ENCODE measurements around the gene DHX15. TPM values are rescaled to one million over a fixed set of nuclear protein-coding genes. Genes with fewer than 3 reads are reported as not detected.

DHX15 gene
- total and polyA plus RNA-seq, 2 of the 13 experiments (the other 11 are each of a cell fraction or from before 2014, with no cell fraction given) = 92.9 to 165 TPM

- TF ChIP-seq, protein P1, sequence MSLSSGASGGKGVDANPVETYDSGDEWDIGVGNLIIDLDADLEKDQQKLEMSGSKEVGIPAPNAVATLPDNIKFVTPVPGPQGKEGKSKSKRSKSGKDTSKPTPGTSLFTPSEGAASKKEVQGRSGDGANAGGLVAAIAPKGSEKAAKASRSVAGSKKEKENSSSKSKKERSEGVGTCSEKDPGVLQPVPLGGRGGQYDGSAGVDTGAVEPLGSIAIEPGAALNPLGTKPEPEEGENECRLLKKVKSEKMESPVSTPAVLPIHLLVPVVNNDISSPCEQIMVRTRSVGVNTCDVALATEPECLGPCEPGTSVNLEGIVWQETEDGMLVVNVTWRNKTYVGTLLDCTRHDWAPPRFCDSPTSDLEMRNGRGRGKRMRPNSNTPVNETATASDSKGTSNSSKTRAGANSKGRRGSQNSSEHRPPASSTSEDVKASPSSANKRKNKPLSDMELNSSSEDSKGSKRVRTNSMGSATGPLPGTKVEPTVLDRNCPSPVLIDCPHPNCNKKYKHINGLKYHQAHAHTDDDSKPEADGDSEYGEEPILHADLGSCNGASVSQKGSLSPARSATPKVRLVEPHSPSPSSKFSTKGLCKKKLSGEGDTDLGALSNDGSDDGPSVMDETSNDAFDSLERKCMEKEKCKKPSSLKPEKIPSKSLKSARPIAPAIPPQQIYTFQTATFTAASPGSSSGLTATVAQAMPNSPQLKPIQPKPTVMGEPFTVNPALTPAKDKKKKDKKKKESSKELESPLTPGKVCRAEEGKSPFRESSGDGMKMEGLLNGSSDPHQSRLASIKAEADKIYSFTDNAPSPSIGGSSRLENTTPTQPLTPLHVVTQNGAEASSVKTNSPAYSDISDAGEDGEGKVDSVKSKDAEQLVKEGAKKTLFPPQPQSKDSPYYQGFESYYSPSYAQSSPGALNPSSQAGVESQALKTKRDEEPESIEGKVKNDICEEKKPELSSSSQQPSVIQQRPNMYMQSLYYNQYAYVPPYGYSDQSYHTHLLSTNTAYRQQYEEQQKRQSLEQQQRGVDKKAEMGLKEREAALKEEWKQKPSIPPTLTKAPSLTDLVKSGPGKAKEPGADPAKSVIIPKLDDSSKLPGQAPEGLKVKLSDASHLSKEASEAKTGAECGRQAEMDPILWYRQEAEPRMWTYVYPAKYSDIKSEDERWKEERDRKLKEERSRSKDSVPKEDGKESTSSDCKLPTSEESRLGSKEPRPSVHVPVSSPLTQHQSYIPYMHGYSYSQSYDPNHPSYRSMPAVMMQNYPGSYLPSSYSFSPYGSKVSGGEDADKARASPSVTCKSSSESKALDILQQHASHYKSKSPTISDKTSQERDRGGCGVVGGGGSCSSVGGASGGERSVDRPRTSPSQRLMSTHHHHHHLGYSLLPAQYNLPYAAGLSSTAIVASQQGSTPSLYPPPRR (CRISPR knock-in tag; IDR thresholded peaks at IDR 0.05; ENCODE audit: borderline replicate concordance) = no peak
Observed at GRCh38 chr4:24488399-24489164, 95.8 kb downstream of the DHX15 start (continued).

GRCh38 chr4:24482871-24483270 is 101.5 kb downstream of the DHX15 start:
- H3K27ac ChIP-seq (ENCODE audit: extremely low read length, insufficient read depth, low read length) = no peak overlapping the region
- WGBS (ENCODE audit: low lambda C conversion rate) = 62% methylated on average over 4 of the region's 4 CpGs
- ATAC-seq (no peak), FAIRE-seq (no peak), DNase-seq (ENCODE audit: low spot score) (no peak)
- H3K9ac ChIP-seq (ENCODE audit: insufficient read depth, low read depth, low read length) = no peak overlapping the region
- CTCF ChIA-PET (ENCODE audit: low intra/inter-chr PET ratio, low total read pairs) = no interaction called here
- POLR2A ChIA-PET = no interaction called here
- H3K9me3 ChIP-seq (ENCODE audit: low read length) = no peaks in the 10 kb centered on the region
- intact Hi-C loops (cut with micrococcal nuclease; ENCODE audit: unreplicated experiment) = loop anchor here (10.0 kb wide), 1 partner anchor 492 kb away; no protein-coding TSS in a partner anchor
- no peak for TF ChIP-seq AGO2 (optimal IDR thresholded peaks at IDR 0.05; ENCODE audit: low read depth, low read length)
- TF ChIP-seq ZBTB49 (CRISPR knock-in tag; IDR thresholded peaks at IDR 0.05; ENCODE audit: borderline replicate concordance) = no peak
- TF ChIP-seq, protein P2, sequence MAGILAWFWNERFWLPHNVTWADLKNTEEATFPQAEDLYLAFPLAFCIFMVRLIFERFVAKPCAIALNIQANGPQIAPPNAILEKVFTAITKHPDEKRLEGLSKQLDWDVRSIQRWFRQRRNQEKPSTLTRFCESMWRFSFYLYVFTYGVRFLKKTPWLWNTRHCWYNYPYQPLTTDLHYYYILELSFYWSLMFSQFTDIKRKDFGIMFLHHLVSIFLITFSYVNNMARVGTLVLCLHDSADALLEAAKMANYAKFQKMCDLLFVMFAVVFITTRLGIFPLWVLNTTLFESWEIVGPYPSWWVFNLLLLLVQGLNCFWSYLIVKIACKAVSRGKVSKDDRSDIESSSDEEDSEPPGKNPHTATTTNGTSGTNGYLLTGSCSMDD (CRISPR knock-in tag; IDR thresholded peaks at IDR 0.05) = no peak
- no peak for TF ChIP-seq HDAC6 (IDR thresholded peaks at IDR 0.05; ENCODE audit: low read depth, low read length)
- no peak for TF ChIP-seq TBP (CRISPR knock-in tag; IDR thresholded peaks at IDR 0.05)
- TF ChIP-seq E2F2 (CRISPR knock-in tag; IDR thresholded peaks at IDR 0.05; ENCODE audit: borderline replicate concordance) = no peak
- TF ChIP-seq KLF16 (CRISPR knock-in tag; IDR thresholded peaks at IDR 0.05) = no peak
- H3K4me3 ChIP-seq (replicated peaks in 1 of 3; ENCODE audit: insufficient read depth in 1 of 3, low read depth in 2 of 3, low read length in 3 of 3) = no peak overlapping the region
- H3K36me3 ChIP-seq (replicated peaks in 1 of 2; ENCODE audit: control insufficient read depth in 1 of 2, insufficient read depth in 2 of 2, low read length in 2 of 2) = no peaks in the 10 kb centered on the region
- no peak overlapping the region for H2AFZ ChIP-seq (ENCODE audit: low read length)
- H3K4me2 ChIP-seq (ENCODE audit: low read depth, low read length) = no peak overlapping the region
- in situ Hi-C loops (cut with HindIII; ENCODE audit: extremely low pct_ligation_motif_present, low pct_unique_long_range_greater_than_20kb) = loop anchor here (25.0 kb wide), 1 partner anchor 504 kb away; no protein-coding TSS in a partner anchor
- no peaks in the 10 kb centered on the region for H3K79me2 ChIP-seq (ENCODE audit: insufficient read depth, low read length)
- 0 out of 2 replicates have a peak, but pooled peaks cover 6% of the 10 kb centered on the region for H3K4me1 ChIP-seq (ENCODE audit: insufficient read depth, low read length)
- no peaks in the 10 kb centered on the region for H4K20me1 ChIP-seq (ENCODE audit: insufficient read depth, low read length)
- BruUV-seq (replicated peaks) = no TSS peak
- H3K27me3 ChIP-seq (ENCODE audit: control insufficient read depth in 1 of 2, insufficient read depth in 2 of 2, low read length in 2 of 2) = peaks cover 0 to 6% of the 10 kb centered on the region in 2 experiments; a peak in 1 of 5 replicates

Measured in HepG2 (cell line).